NCI-H146 treated with DMSO at 0.1 percent for 48 hours (cell line): ENCODE measurements around the gene OSGIN1.
A peak's percentile ranks its signal among the peaks of the same experiment; 100 is the strongest.
"Not testable (repeated sequence)": the region's sequence is repeated elsewhere in the genome, so short reads cannot be mapped to it uniquely, and the experiment has no call there.

ENCODE experiments used
- DNase-seq: peaks from one replicate; lab custom pipeline; 2025; ENCODE audit not compliant: unreplicated experiment; lab: John Stamatoyannopoulos, UW

Gene OSGIN1

DNA sequence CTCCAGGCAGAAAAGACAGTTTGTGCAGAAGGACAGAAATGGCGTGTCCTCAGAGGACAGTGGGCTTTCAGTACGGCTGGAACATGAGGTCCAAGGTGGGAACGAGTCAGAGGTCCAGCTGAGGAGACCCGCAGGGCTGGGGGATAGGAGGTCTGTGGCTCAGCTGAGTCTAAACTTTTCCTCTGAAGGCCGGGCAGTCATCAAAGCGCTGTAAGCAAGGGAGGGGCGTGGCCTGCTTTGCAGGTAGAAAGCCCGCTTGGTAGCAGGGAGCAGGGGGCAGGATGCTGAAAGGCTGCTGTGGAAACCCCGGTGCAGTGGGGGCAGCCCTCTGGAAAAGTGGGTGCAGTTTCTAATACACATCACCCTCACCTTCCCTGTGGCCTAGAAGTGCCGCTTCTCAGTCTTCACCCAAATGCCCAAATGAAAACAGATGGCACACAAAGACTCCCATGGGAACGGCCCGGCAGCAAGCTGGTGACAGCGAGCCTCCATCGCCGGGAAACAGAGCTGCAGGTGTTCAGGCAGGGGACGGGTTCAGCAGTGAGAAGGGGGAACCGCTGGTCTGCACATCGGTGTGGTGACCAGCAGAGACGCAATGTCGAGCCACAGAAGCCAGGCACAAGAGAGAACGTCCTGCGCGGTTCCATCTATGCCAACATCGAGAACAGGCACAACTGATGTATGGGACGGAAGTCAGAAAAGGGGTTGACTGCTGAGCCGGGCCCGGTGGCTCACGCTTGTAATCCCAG lies 12.2 kb upstream of the OSGIN1 start:
- peak; percentile 12 for DNase-seq

- not testable (repeated sequence) for DNase-seq
Observed at GRCh38 chr16:83941546-83941945, 11.5 kb upstream of the OSGIN1 start.

DNA sequence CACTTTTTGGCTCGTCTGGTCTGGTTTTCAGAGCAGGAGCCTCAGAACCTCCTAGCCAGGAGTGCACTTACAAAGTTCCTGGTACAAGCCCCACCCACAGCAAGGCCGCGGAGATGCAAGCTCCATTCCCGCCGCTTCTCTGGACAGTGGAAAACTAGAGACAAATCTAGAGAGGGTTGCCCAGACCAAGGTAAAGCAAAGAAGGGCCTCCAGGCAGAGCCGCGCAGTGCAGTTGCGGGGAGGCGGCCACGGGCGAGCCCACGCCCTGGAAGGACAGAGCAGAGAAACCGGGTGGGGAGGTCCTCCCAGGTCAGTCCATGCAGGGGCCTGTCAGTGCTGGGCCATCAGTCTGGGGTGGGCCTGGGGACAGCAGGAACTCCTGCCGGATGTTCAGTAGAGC lies 11.0 kb upstream of the OSGIN1 start:
- no peak for DNase-seq

- DNase-seq = no peak
Observed at GRCh38 chr16:83942815-83943515, 10.1 kb upstream of the OSGIN1 start.

GRCh38 chr16:83943516-83944050 lies 9.5 kb upstream of the OSGIN1 start:
- no peak for DNase-seq

DNA sequence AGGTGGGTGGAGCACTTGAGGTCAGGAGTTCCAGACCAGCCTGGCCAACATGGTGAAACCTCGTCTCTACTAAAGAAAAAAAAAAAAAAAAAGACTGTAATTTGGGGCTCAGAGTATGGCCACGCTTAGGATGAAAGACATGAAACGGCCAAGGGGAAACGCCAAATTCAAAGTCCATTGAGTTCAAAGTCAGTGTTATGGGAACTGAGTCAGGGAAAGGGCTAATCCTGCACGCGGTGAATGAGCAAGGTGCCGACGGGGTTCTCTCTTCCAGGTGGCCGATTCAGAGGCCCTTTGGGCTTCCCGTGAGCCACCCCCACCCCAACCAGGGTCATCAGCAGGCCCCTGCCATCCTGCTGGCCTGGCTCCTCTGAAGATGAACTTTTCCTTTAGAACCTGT lies 7.5 kb upstream of the OSGIN1 start:
- no peak for DNase-seq

DNA sequence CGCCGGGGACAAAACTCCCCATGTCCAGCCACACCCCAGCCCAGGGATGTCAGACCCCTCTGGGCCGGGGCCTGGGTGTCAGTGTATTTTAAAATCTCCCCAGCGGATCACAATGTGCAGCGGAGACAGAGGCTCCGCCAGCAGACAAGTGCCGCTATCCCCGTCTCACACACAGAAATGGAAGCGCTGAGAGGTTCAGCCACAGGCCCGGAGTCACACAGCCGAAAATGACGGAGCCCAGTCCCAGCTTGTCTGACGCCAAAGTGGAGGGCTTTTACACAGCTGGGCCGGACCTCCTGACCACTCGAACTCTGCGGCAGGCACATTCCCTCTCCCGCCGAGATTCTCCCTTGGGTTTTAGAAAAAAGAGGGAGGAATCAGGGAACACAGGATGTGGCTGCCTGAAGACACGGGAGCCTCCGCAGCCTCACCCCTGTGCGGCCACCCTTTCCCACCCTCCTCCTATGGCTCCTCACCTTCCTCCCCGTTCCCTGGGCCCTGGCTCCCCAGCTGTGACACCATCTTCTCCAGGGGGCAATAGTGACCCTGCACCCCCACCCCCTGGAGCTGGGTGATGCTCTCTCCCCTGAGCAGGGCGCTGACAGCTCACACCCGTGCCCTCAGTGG lies 6.8 kb upstream of the OSGIN1 start:
- no peak for DNase-seq

- DNase-seq = no peak
Observed at GRCh38 chr16:83946781-83947566, 6.1 kb upstream of the OSGIN1 start.

- DNase-seq = no peak
Observed at GRCh38 chr16:83947642-83948234, 5.3 kb upstream of the OSGIN1 start.

DNA sequence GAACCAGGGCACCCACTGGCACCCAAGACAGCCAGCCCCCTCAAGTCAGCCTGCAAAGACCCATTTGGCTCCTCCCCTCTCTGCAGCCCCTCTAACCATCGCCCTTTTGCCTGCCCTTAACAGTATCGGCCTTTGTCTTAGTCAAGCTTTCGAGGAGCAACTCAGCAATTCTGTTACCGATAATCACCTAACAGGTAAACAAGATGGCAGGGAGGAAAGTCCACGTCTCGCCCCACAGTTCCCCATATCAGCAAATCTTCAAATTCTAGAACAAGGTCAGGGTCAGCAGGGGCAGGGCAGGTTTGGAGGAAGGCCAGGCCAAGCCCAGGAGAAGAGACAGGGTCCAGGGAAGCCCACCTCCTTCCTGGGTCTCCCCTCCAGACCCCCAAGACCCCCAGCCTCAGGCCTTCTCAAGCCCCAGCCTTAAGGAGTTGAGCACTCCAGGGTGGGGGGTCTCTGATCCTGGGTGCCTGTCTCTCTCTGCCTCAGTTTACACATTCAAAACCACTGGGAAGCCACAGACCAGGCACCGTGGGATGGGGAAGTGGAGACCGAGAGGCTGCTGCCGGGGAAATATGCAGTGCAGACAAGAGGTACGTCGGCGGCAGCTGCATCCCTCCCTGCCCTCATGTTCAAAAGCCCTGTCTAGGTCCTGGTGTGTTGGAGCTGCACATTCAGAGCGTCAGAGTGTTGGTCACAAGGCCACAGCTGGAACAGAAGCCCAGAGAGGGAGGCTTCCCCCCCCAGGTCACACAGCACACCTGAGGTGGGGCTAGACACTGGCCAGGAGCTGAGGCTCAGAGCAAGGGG lies 3.9 kb upstream of the OSGIN1 start:
- DNase-seq = no peak

DNA sequence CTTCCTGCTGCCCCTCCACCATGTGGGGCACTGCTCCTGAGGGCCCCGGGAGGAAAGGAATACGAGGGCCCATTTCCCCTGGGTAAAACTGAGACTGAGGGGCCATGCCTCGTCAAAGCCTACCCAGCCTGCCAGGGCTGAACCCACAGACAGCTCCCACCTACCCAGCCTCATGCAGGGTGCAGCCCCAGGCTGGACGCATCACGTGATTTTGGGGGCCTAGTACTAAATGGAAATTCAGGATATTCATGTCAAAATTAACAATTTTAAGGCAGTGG lies 3.4 kb upstream of the OSGIN1 start:
- DNase-seq = no peak

DNA sequence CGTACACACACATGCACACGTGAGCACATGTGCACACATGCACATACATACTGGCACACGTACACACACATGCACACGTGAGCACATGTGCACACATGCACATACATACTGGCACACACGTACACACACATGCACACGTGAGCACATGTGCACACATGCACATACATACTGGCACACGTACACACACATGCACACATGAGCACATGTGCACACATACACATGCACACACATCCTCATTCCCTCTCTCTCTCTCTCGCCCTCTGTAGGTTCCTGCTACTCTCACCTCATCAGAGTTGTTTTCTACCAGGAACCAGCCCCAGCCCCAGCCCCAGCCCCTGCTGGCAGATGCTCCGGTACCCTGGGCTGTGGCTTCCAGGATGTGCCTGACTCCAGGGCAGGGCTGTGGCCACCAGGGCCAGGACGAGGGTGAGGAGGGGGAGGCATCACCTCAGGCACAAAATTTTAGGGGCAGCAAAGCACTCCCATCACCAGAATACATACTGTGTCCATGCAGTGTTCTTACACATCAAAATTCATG lies 2.1 kb upstream of the OSGIN1 start:
- DNase-seq = not testable (repeated sequence)

DNA sequence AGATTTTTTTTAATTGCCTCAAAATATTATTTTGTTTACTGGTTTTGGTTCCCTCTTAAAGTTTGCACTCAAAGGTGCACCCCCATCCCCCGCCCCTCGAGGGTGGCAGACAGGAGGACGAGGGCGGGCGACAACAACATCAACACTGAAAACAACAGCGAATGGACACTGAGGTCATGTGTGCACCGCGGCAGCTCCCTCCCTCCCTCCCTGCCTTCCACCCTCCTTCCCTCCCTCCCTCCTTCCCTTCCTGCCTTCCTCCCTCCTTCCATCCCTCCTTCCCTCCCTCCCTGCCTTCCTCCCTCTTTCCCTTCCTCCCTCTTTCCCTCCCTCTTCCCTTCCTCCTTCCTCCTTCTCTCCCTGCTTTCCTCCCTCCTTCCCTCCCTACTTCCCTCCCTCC lies 1.5 kb upstream of the OSGIN1 start:
- no peak for DNase-seq

GRCh38 chr16:83952587-83952939 lies 477 bp upstream of the OSGIN1 start:
- no peak for DNase-seq

DNA sequence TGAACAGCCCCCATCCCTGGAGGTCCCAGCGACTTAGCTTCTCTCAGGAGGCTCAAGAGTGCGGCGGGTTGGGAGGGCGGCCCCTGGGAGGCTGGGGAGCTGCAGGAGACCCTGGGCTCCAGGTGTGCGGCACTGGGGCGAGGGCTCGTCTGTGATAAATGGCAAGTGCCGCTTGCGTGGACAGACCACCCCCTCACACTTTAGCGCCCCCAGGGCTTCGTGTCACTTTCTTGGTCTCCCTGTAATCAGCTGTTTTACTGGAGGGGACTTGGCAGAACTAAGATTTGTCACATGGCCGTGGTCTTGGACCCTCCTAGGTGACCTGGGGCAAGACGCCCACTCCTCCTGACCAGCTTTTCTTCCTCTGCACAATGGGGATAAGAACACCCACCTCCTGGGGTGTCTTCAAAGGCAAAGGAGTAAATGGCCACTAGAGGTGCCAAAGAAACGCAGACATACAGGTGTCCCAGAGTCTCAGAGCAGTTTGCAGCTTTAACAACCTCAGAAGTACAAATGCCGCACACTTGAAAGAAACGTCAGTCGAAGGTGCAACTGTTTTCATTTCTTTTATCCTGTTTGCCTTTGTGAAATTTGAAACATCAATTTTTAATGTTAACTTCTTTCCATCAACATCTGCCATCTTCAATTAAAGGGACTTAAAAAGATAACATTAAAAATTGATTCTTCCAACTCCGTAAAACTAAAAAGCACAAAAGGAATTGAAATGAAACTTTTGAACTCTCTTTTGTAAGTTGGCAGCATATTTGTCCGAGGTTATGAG lies 946 bp downstream of the OSGIN1 start:
- DNase-seq = peak; percentile 21

DNA sequence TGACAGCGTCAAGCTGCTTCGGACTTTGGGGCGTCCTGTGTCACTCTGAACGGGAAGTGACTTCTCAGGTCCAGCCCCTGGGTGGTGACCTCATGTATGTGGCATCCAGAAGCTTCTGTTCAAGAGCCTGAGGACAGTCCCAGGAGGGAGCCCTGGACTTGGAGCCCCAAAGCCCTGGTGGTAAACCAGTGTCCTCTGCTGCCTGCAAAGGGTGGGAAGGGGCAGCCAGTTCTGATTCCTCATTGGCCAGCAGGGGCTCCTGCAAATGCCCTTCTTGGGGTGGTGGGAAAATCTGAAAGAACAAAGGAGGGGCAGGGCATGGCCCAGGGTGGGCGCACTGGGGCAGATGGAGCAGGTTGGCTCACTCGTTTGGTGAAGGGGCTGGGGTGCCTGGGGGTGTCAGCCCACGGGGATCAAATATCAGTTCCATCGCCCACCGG lies 1.6 kb downstream of the OSGIN1 start:
- DNase-seq = no peak

- no peak for DNase-seq
Observed at GRCh38 chr16:83955218-83956130, 2.4 kb downstream of the OSGIN1 start.
